GM19240 (cell line): ENCODE data around the gene DLG2.

Experiments used
- DNase-seq: peaks from one replicate; pipeline ENCODE4 v3.0.0; 2011; ENCODE audit warnings: low spot score; ENCODE audit not compliant: insufficient read length

The DLG2 gene

DNA sequence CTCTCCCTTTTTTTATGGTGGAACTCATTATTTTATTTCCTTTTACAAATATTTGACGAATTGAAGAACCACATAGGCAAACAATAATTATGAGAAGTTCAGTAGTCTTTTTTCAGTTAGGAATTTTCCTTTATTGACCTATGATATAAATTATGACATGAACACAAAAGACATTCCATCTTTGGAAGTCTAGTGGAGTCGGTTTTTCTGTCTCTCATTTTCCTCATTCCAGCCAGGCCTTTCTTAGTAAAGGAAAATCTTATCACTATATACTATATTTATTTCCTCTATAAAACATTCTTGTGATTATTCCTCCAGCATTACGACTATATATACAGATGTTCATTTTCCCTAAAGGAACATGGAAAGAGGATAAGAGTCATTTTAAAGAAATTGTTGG, 1046.1 kb downstream of the DLG2 start:
- no peak for DNase-seq

DNA sequence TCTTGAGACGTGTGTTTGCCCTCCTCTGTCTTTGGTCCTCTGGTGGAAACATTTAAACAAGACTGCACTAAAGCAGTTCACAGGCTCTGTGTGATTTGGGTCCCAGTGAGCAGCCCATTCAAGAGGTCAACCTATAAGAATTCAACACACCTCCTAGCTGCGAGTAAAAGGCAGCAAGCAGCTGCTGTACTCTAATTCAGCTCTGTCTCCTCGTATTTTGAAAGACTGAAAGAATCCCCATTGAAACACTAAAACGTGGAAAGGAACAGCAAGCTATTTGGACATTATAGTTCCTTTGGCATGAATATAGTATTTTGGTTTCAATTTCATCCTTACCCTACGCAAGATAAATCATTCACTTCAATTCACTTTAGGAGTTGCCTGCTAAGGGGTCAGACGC, 1046.7 kb downstream of the DLG2 start:
- no peak for DNase-seq

DNA sequence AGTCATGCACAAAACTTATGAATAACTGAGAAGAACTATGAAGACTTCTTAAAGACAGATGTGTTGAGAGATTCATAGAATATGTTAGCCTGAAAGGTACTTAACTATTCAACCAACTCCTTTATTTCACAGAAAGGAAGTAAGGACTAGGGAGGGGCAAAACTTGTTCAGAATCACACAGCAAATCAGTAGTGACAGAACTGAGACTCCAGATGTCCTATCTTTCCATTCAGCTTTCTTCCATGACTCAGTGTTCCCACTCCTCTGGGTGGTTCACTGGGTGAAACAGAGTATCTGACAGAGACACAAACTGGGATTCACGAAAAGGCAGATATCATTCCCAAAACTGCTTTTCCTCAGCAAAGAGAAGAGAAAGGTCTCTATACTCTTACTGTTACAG, 1053.3 kb downstream of the DLG2 start:
- DNase-seq: no peak

DNA sequence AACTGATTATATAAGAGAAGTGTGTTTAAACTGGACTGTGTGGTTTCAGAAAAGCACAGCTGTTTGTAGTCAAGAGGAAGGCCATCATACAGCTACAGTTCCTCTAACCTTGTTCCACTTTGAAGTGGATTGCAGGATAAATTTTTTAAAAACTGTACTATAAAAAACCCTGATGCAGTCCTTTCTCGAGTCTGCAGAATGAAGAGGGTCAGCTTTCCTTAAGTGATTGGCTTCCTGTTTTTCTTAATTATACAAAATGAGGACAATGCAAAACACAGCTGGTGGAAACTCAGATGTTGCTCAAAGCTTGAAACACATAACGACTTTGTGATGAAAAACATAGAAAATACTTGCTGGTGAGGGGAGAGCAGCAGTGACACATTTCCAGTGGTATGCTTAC, 1060.5 kb downstream of the DLG2 start:
- DNase-seq: no peak

DNA sequence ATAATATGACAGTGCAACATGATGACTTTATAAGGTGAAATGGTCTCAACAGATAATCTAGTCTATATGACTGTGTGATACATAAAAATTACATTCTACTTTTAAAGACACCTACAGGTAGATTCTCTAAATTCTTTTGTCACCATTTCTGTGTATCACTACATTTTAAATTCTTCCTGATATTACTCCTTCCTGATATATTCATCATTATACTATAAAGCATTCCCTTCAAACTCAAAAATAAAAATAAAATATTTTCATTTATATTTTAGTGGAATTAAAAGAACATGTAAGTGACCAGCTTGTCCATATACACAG, 1062.3 kb downstream of the DLG2 start:
- DNase-seq: no peak

DNA sequence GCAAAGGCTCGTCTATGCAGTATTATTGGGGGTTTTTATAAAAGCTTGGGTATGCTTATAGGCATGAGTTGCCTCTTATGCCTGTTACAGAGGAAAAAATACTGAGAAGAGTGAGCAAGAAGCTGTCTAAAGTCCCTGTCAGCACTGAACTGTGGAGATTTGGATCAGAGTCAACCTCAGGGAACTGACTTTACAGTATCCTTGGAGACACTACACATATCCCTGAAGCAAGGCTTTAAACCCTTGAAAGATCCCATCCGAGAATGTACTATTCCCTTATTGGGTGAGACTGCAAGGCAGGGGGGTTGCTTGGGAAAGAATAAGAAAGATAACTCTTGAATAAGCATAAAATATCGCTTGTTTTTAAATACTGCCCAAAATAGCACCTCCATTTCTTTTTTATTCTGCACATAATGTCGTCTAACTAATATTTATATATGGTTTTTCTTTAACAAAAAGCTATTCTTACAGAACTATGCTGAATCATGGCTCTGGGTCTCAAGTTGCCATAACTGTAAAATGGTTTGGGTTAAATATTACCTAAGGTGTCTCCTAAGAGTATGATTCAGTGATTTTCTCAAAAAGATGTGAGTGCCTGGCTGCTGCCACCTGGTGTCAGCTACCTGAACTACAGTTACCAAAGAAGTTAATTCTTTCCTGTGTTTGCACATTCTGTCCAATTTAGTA, 1062.8 kb downstream of the DLG2 start:
- peak; percentile 2 for DNase-seq

DNA sequence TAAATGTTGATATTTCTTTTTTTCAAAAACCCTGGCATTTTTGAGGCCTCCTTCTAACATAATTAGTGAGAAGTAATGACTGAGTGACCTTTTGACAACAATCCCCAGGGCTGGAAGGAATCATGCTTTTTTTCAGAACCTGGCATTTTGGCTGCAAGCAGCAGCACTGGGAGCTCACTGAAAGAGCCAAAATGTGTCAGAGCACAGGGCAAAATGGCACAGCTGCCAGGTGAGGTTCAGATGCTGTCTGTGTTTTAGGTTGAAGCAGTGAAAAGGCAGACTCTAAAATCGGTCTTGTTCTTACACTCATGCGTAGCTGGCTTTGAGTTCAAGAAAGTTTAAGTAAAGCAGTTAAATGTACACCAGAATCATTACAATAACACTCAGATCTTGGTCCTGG, 1063.8 kb downstream of the DLG2 start:
- no peak for DNase-seq

DNA sequence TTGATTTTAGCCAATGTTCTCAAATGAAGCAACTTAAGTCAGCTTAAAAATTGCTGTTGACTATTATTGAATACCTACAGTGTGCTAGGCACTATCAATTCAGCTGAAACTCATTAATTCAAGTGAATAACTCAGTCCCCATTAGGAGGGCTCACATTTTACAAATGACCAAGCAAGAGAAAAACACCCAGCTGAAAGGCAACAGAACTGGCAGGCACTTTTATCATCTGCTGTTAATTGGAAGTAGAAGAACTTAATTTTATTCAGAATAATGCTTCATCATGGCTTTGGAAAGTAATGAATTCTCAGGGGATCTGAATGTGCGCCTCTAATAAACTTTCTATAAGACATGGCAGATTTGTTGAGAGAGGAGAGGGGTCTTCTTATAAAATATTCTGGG, 1066.9 kb downstream of the DLG2 start:
- no peak for DNase-seq

DNA sequence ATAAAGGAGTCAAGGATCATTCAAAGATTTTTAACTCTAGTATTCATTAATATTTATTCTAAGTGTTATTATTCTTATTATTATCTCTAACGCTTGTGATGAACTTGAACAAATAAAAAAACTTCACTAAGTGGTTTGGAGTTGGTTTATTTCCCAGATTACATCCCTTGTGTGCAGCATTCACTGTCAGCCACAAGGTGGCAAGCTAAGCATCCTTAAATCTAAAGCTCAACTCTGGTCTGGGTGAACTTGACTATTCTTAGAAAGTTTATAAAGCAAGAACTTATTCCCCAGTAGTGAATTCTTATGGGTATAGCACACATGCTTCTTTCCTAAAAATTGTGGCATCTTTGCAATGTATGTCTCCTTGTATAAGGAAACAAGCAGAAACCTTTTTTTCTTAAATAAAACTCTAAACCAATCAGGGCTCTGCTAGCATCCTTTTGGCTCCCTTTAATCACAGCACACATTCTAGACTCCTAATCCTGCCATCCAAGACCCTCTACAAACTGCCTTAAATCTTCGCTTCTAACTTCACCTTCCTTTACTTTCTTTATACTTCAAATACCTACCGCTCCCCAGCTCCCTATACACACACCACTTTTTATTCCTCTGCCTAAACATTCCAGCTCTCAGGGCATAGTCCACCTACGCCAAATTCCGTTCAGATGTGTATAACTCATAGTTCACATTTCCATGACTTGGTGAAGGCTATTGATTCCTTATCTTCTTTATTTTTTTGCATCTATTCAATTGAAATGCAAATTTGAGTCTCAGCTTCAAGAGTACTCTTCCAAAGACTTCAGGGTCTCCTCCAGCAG, 1068.8 kb downstream of the DLG2 start:
- peak; percentile 6 for DNase-seq

DNA sequence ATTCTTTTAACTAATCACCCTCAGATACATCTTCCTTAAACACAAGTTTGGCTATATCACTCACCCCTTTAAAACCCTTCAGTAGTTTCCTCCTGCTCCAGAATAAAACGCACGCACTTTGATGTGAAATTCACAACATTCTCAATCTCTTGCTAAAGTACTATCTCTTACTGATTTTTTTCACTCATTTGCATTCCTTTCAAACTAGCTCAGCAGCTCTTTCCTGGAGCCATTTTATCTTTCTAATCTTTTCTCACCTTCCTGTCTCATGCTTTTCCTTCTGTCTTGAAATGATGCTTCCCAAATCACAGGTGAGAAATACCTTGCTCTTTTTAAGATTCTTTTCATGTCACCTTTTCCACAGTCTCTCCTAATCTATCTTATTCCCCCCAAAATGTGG, 1074.4 kb downstream of the DLG2 start:
- no peak for DNase-seq

DNA sequence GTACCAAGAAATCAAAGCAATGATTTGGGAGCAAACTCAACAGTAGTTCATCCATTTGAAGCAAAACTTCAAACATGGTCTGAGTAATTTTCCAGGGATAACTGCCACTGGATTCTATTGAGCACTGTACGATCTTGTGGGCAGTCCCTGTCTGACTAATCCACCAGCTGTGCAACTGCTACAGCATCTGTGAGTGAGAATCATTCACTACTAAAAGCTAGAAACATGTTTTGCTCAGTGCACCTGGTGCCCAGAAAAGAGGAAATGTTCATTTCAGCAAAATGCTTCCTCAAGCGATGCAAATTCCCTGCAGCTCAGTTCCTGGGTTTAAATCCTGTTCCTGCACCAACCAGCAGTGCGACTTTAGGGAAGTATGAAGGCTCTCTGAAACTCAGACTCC, 1077.9 kb downstream of the DLG2 start:
- DNase-seq: no peak

DNA sequence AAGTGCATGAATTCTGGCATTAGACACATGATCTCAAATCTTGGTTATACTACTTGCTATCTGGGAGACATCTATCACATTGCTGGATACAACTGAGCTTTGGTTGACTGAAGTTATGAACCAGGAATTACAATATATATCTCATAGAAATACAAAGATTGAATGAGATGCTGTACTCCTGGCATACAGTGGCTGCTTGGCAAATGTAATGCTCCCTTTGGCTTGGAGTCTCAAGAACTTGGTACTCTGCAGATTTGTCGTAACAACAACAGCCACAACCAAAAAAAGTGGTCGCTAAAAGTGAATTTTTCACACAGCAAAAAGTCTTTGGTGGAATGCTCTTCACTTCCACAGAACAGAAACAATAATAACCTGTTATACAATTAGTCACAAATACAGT, 1082.6 kb downstream of the DLG2 start:
- DNase-seq: no peak

DNA sequence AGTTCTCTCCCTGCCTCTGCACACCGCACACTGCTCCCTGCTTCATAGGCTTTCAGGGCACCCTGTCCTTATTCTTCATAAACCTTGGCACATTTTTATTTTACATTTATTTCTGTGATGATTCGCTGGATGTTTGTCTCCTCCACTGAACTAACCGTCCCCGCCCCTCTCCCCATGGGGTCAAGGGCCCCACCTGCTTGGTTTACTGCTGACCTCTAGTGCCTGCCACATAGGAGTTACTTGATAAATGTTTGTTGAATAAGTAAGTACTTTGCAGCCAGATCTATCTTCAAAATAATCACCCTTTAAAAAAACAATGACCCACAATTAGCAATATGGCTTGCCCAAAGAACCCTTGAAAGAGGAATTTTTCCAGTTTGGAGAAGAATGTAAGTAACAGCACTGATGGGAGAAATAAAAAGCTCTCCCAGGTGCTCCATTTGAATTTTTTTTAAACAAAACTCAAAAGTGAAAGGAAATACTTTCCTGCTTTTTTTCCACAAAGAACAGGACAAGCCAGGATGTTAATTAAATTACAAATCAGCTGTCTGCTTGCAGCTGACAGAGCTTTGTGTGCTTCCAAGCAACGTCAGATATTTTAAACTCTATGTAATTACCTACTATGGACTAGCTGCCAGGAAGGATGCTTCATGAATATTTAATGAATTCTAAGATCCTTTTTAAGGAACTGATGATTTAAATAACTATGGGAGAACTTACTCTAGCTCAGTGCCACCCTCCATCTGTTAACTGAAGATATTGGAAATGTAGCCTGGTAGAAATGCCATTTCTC, 1083.6 kb downstream of the DLG2 start:
- no peak for DNase-seq

DNA sequence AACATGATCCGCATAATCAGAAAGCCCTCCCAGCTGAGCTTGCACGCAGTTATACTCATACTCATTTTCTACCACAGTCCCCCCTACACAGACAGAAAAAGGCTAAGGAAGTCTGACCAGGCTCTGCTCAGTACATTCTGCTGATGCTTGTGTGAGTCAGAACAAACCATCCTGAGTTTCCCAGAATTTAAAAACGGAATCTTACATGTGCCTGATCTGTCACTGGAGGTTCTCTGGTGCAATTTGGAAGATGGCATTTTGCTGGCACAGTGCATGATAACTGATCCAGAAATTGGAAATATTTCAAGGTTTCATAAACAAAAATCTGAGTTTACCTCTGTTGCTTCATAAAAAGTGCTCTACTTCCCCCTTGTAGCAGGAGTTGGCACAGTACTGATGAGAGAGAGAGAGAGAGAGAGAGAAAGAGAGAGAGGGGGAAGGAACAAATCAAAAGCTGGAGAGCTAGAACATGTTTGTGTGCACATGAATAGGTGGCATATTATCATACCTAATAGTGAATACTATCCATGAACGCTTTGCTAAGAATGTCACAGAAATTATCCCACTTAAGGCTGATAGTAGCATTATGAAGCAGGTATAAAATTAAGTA, 1085.3 kb downstream of the DLG2 start:
- DNase-seq: no peak

DNA sequence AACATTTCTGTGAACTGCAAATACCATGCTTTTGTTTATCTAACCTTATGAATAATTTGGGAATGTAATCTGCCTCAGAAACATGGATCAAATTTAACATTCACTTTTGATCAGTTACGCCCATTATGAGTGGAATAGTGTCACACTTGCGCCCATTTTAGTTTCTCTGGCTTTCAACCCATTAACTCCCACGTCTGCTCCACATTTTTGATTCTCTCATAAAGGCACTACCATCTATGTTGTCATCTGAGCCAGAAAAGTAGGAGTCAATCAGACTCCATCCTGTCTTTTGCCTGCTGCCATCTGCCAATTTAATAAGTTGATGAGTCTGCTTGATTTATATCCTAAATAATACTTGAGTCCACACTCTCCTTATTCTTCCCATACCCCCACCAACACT, 1090.7 kb downstream of the DLG2 start:
- DNase-seq: no peak

DNA sequence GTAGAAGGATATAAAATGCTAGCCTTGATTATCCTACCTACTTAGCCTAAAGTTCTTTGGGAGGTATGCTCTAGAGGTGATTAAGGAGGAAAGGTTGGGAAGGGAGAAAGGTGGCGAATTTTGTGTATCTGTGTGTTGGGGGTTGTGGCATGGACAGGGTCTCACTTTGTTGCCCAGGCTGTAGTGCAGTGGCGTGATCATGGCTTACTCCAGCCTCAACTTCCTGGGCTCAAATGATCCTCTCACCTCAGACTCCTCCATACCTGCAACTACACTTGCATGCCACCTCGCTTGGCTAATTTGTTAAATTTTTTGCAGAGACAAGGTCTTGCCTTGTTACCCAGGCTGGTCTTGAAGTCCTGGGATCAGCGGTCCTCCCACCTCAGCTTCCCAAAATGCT, 1094.8 kb downstream of the DLG2 start:
- no peak for DNase-seq

DNA sequence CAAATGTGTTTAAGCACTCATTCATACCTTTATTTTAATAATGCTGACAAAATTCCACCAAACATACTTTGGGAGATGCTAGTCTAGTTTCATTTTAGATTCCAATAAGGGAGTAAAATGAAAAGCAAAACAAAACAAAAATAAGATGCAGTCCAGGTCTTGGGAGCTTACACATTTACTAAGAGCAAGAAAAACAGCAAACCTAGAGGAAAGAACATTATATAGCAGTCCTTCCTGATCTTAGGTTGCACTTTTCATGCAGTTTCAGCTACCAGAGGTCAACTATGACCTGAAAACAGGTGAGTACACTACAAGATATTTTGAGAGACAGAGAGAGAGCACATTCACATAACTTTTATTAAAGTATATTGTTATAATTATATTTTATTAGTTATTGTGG, 1100.9 kb downstream of the DLG2 start:
- DNase-seq: no peak

DNA sequence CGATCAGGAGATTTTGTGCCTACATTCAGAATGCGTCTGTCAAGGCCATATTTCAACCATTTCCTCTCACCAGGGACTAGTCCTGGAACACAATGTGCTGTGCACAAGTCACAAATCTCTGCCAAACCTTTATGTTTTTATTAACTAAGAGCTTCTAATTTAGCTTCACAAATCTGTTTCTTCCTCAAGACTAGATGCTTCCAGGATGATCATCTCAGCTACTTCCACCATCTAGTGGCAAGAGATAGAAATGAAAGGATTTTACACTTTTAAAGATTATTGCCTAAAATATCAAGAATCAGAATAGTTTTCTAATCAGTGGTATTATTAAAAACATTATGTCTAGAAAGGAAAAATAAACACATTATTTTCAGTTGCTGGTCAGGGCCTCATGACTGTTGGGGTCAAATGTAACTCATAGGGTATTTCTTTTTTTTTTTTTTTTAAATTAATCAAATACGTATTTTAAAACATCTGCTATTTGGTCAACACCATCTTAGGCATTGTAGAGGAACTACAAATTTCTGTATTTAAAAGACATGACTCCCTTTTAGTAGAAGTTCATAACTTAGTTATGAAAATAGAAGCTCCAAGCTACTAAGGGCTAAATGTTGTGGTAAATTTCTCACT, 1102.6 kb downstream of the DLG2 start:
- no peak for DNase-seq

DNA sequence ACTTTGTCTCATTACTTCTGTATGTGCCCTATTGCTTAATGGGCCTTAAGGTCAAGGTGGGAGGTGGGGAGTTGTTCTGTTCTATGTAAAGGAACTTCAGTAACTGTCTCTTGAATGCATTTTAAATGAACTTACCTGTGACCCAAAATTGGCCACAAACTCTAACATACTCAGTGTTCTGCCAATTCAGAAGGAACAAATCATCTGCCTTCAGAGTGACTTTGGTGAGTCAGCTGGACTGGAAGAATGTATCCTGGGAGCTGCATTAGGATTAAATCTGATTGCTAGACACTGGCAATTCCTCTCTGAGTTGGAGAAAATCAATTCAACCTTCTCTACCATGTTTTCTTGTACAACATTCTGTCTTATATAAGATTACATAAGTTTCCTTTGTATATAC, 1104.8 kb downstream of the DLG2 start:
- DNase-seq: no peak

DNA sequence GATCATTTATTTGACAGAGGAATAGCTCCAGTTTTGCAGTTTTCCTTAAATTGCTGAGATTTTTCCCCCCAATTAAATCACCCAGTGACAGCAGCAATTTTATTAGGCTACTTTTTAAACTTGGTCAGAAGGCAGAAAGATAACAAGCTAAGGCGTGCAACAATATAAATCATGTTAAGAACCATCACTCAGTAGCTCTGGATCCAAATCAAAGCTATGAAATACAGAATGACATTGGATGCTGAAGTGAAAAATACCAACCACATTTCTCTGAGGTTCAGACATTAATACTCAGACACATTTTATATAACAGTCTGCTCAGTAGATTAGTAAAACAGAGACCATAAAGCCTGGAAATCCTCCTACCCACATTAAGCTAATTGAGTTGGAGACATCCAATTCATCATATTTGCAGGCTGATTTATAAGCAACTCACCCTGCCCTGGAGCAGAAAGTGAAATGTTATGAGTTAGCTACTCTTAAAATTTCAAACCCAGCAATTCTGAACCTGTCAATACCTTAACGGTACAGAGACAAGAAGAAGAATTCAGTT, 1108.4 kb downstream of the DLG2 start:
- no peak for DNase-seq

DNA sequence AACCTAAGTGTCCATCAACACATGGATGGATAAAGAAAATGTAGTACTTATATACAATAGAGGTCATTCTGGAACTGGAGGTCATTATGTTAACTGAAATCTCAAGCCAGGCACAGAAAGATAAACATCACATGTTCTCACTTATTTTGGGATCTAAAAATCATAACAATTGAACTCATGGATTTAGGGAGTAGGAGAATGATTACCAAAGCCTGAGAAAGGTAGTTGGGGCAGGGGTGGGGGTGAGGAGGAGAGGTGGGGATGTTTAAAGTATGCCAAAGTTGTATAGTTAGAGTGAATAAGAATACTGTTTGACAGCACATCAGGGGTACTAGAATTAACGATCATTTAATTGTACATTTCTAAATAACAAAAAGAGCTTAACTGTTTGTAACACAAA, 1112.7 kb downstream of the DLG2 start:
- no peak for DNase-seq
